GM19324 (cell line): ENCODE data around the gene DCC.

Experiments used
- ATAC-seq: cut with Tn5 transposase; IDR thresholded peaks from one replicate; pipeline ENCODE4 v1.9.1; 2021; ENCODE audit warnings: mild to moderate bottlenecking, moderate library complexity; ENCODE audit not compliant: unreplicated experiment, low FRiP score

DCC gene

GRCh38 chr18:52409727-52410126 lies 69.7 kb downstream of the DCC start:
- ATAC-seq: peak; percentile 97

- ATAC-seq: no peak
These were observed 75.1 kb downstream of the DCC start for GRCh38 chr18:52415131-52415530.

- no peak for ATAC-seq
These were observed 83.1 kb downstream of the DCC start for GRCh38 chr18:52422985-52423601.

GRCh38 chr18:52426041-52426440 lies 86.0 kb downstream of the DCC start:
- ATAC-seq: no peak

- no peak for ATAC-seq
These were observed 86.5 kb downstream of the DCC start for GRCh38 chr18:52426462-52426861.

- no peak for ATAC-seq
These were observed 87.7 kb downstream of the DCC start for GRCh38 chr18:52427521-52428175.

- no peak for ATAC-seq
These were observed 91.7 kb downstream of the DCC start for GRCh38 chr18:52431683-52432082.

GRCh38 chr18:52433797-52434196 lies 93.8 kb downstream of the DCC start:
- ATAC-seq: no peak

GRCh38 chr18:52435301-52435700 lies 95.3 kb downstream of the DCC start:
- ATAC-seq: no peak

- no peak for ATAC-seq
These were observed 97.2 kb downstream of the DCC start for GRCh38 chr18:52437161-52437560.

GRCh38 chr18:52439457-52439856 lies 99.5 kb downstream of the DCC start:
- no peak for ATAC-seq

GRCh38 chr18:52441794-52442193 lies 101.8 kb downstream of the DCC start:
- ATAC-seq: no peak

GRCh38 chr18:52442686-52443085 lies 102.7 kb downstream of the DCC start:
- no peak for ATAC-seq

GRCh38 chr18:52451256-52451655 lies 111.3 kb downstream of the DCC start:
- ATAC-seq: no peak

- ATAC-seq: no peak
These were observed 111.9 kb downstream of the DCC start for GRCh38 chr18:52451851-52452250.

- no peak for ATAC-seq
These were observed 112.4 kb downstream of the DCC start for GRCh38 chr18:52452427-52452826.

- no peak for ATAC-seq
These were observed 119.9 kb downstream of the DCC start for GRCh38 chr18:52459890-52460289.

- ATAC-seq: no peak
These were observed 122.9 kb downstream of the DCC start for GRCh38 chr18:52462853-52463252.

- ATAC-seq: no peak
These were observed 125.4 kb downstream of the DCC start for GRCh38 chr18:52465391-52465790.

- ATAC-seq: no peak
These were observed 128.5 kb downstream of the DCC start for GRCh38 chr18:52468496-52468895.

GRCh38 chr18:52475325-52475724 lies 135.3 kb downstream of the DCC start:
- no peak for ATAC-seq

- no peak for ATAC-seq
These were observed 141.1 kb downstream of the DCC start for GRCh38 chr18:52481116-52481515.
